HepG2 (cell line): ENCODE measurements around the gene PAPOLA. TPM values are rescaled to one million over a fixed set of nuclear protein-coding genes. Genes with fewer than 3 reads are reported as not detected.

Experiments used
- AHR ChIP-seq: IDR thresholded peaks from 2 replicates; pipeline ENCODE4 v1.6.1; 2018; ENCODE audit warnings: missing genetic modification reagents, missing compliant biosample characterization
- BCLAF1 ChIP-seq: fragments of 450-650 bp; IDR thresholded peaks from 2 replicates; pipeline ENCODE4 v1.6.1; 2017; ENCODE audit warnings: mild to moderate bottlenecking
- ELF3 ChIP-seq: IDR thresholded peaks from 2 replicates; pipeline ENCODE4 v1.6.1; 2016; ENCODE audit warnings: missing genetic modification reagents, missing compliant biosample characterization
- FOXC1 ChIP-seq: sonication (generic); formaldehyde crosslinking; IDR thresholded peaks from 2 replicates; pipeline ENCODE4 v1.8.0; 2022; ENCODE audit warnings: mild to moderate bottlenecking, missing genetic modification reagents, borderline replicate concordance
- MBNL3 ChIP-seq: fragments of 250-450 bp; sonication (Bioruptor Pico); conservative IDR thresholded peaks from 2 replicates; pipeline ENCODE4 v1.8.0; 2022; ENCODE audit warnings: mild to moderate bottlenecking, inconsistent platforms
- MTA3 ChIP-seq: sonication (generic); formaldehyde crosslinking; IDR thresholded peaks from 2 replicates; pipeline ENCODE4 v1.4.0; 2020; ENCODE audit warnings: missing genetic modification reagents
- RAD51 ChIP-seq: fragments of 450-650 bp; IDR thresholded peaks from 2 replicates; pipeline ENCODE4 v1.6.1; 2016; ENCODE audit warnings: borderline replicate concordance
- RFX1 ChIP-seq: fragments of 450-650 bp; IDR thresholded peaks from 2 replicates; pipeline ENCODE4 v1.6.1; 2017
- SP140L ChIP-seq: sonication (generic); formaldehyde crosslinking; IDR thresholded peaks from 2 replicates; pipeline ENCODE4 v1.4.0; 2020; ENCODE audit warnings: missing genetic modification reagents, borderline replicate concordance
- SPEN ChIP-seq: sonication (generic); formaldehyde crosslinking; IDR thresholded peaks from 2 replicates; pipeline ENCODE4 v1.5.1; 2020; ENCODE audit warnings: low read depth, mild to moderate bottlenecking, missing genetic modification reagents
- TP53 ChIP-seq: sonication (generic); formaldehyde crosslinking; conservative IDR thresholded peaks from 2 replicates; pipeline ENCODE4 v1.4.0; 2020; ENCODE audit warnings: missing genetic modification reagents
- ZBTB40 ChIP-seq, 2 experiments: fragments of 450-650 bp in 1 of 2; sonication (generic) in 1 of 2; formaldehyde crosslinking in 1 of 2; IDR thresholded peaks; 2 replicates each; pipeline versions ENCODE4 v1.6.1 to v1.8.0; 2016 to 2022; ENCODE audit warnings: antibody characterized with exemption in 1 of 2, mild to moderate bottlenecking in 1 of 2, missing genetic modification reagents in 1 of 2
- ZBTB7B ChIP-seq: sonication (generic); formaldehyde crosslinking; IDR thresholded peaks from 2 replicates; pipeline ENCODE4 v1.4.0; 2020; ENCODE audit warnings: missing genetic modification reagents
- ZEB1 ChIP-seq: IDR thresholded peaks from 2 replicates; pipeline ENCODE4 v1.6.1; 2012; ENCODE audit warnings: mild to moderate bottlenecking, low read depth, inconsistent platforms; ENCODE audit not compliant: insufficient replicate concordance
- ZMYM4 ChIP-seq: sonication (generic); formaldehyde crosslinking; IDR thresholded peaks from 2 replicates; pipeline ENCODE4 v1.8.1; 2023; ENCODE audit warnings: mild to moderate bottlenecking, missing genetic modification reagents
- ZNF136 ChIP-seq: sonication (generic); formaldehyde crosslinking; IDR thresholded peaks from 2 replicates; pipeline ENCODE4 v1.8.1; 2022; ENCODE audit warnings: low read depth, mild to moderate bottlenecking, moderate library complexity, missing genetic modification reagents
- ZNF773 ChIP-seq: sonication (generic); formaldehyde crosslinking; IDR thresholded peaks from 2 replicates; pipeline ENCODE4 v1.4.0; 2020; ENCODE audit warnings: missing genetic modification reagents, borderline replicate concordance
- polyA plus RNA-seq, 8 experiments: library from polyadenylated mRNA; depleted of rRNA in 3 of 8; stranded (reverse) in 7 of 8; unstranded in 1 of 8; fragments of >200 nt; fragmentation: Illumina TruSeq in 4 of 8; extraction: Trizol in 4 of 8; gene quantifications; 2 replicates each; pipeline versions ENCODE4 v1.2.1 to v1.2.3, GENCODE V29; 2011 to 2016; ENCODE audit warnings: low read depth in 4 of 8, missing spikeins in 1 of 8, mixed read lengths in 1 of 8; ENCODE audit not compliant: insufficient read depth in 1 of 8
- total RNA-seq, 5 experiments: library from RNA; depleted of rRNA; stranded (reverse); fragments of >200 nt; fragmentation: Illumina TruSeq; extraction: Trizol; gene quantifications; 2 replicates each; pipeline ENCODE4 v1.2.3, GENCODE V29; 2016; ENCODE audit warnings: low read depth in 1 of 5

Gene PAPOLA
- total and polyA plus RNA-seq, 2 of the 13 experiments (the other 11 are each of a cell fraction or from before 2014, with no cell fraction given) = 103 to 151 TPM

GRCh38 chr14:96584199-96584906 is 82.2 kb downstream of the PAPOLA start (continued):
- TF ChIP-seq MBNL3 = no peak
- TF ChIP-seq ZNF773 (CRISPR knock-in tag) = 0 out of 2 replicates have a peak, but pooled peaks have one; percentile 29
- TF ChIP-seq SP140L (CRISPR knock-in tag) = 0 out of 2 replicates have a peak, but pooled peaks have one; percentile 39
- peak; percentile 22; the same call in 1 of the 2 replicates for TF ChIP-seq SPEN (CRISPR knock-in tag)
- TF ChIP-seq FOXC1 (CRISPR knock-in tag) = peak; percentile 69; the same call in 1 of the 2 replicates
- TF ChIP-seq MTA3 (CRISPR knock-in tag) = no peak
- TF ChIP-seq AHR (CRISPR knock-in tag) = 0 out of 2 replicates have a peak, but pooled peaks have one; percentile 68
- 0 out of 2 replicates have a peak, but pooled peaks have one; percentile 48 for TF ChIP-seq ZBTB7B (CRISPR knock-in tag)
- TF ChIP-seq TP53 (CRISPR knock-in tag) = no peak
- TF ChIP-seq RFX1 = no peak
- no peak for TF ChIP-seq ZEB1
- TF ChIP-seq ZNF136 (CRISPR knock-in tag) = no peak
- no peak for TF ChIP-seq ZBTB40 (IDR thresholded peaks at IDR 0.05)
- TF ChIP-seq ZBTB40 (CRISPR knock-in tag; IDR thresholded peaks at IDR 0.05) = no peak
- TF ChIP-seq RAD51 = no peak
- TF ChIP-seq ZMYM4 = peak; percentile 46; the same call in 1 of the 2 replicates
- TF ChIP-seq ELF3 (CRISPR knock-in tag) = 0 out of 2 replicates have a peak, but pooled peaks have one; percentile 41
- TF ChIP-seq BCLAF1 = no peak
